DMS114 treated with DMSO at 0.1 percent for 48 hours (cell line): Measurements from ENCODE around the gene MYOCD.

Experiments used
- DNase-seq: peaks from one replicate; lab custom pipeline; 2025; ENCODE audit not compliant: unreplicated experiment; lab: John Stamatoyannopoulos, UW

The MYOCD gene

DNA sequence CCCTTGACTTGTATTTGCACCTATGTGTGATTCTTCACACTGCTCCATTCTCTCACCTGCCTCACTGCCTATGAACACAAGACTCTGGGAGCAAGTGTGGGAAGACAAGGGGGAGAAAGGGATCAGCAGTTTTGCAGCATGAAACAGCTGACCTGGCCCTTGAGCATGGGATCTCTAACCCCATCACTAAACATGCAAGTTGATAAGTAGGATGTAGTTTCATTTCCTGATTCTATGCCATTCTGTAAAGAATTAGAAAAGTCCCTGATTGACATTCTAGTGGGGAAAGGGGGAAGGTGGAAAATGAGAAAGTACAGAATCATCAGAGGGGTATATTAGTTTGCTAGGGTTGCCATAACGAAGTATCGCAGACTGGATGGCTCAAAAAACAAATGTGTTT is 25.3 kb upstream of the MYOCD start:
- no peak for DNase-seq

DNA sequence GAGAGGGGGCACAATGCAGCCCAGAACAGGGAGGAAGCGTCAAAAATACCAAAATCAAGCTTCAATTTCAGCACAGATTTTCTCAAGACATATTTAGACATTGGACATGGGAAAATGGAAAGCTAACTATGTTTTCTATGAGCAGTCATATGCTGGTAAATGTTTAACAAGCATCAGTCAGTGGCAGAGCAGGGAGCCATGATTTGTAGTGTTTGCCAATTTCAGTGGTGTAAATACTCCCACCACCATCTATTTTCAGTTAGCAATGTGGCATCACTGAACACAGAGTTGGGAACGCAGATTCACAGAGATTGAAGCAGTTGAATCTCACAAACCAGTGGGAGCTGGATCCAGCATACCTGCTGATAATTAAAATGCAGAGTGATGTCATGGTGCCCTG is 24.6 kb upstream of the MYOCD start:
- DNase-seq = no peak

DNA sequence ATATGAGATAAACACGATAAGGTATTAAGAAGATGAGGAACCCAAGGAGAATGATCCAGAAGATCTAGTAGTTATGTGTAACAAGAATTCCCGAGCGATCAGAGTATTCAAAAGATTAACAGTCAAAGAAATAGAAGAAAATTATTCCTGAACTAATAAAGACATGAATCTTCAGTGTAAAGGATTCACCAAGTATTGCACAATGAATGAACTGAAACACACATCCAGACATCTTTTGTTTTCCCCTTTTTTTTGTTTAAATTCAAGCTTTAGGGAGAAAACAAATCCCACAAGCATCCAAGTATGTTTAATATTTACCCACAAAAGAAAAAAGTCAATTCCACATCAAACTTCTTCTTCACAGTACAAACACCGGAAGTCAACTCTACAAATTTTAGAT is 23.7 kb upstream of the MYOCD start:
- no peak for DNase-seq

DNA sequence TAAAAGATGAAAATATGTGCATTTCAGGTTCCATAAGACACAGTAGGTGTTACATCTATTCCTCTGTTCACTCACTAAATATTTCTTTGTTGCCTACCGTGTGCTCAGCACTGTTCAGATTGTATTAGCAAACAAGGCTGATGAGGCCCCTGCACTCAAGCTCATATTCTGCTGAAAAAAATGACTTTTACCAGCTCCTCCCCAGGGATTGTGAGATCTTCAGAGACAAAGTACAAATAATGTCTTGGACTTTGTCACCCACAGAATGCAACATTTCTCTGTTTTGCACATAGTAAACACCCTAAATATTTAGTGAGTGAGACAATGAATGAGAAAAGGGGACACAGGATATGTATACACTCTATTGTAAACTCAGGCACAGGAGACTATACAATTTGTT is 21.9 kb upstream of the MYOCD start:
- no peak for DNase-seq

DNA sequence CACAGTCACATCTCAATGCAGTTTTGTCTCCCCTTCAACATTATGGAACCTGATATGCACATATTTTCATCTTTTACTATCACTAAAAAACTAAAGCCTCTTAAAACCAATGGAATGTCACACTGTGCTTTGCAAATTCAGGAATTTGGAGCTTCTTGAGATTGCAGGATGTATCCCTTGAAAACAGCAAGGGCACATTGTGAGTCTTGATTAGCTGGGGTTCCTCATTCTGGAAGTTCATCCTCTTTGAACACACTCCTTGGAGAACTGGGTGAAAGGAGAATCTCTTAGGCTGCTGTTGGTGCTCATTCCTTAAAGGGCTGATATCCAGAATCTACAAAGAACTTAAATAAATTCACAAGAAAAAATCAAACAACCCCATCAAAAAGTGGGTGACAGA is 21.1 kb upstream of the MYOCD start:
- DNase-seq = no peak

GRCh38 chr17:12646761-12647422 is 18.8 kb upstream of the MYOCD start:
- no peak for DNase-seq

DNA sequence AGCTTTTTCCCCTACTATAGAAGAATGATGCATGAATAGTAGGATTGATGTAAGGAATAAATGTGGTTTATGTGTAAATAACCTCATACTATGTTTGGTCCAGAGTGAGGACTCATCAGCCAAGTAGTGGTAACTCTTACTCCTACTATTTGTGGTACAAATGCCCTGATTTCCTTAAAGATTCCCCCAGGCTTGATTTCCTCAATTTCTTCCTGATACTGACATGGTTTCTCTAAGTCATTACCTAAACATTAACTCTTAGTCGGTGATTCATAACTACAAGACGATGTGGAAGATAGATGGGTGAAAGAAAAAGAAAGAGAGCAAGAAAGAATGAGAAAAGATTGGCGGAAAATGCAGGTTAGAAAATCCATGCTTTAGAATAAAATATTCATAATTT is 17.2 kb upstream of the MYOCD start:
- no peak for DNase-seq

DNA sequence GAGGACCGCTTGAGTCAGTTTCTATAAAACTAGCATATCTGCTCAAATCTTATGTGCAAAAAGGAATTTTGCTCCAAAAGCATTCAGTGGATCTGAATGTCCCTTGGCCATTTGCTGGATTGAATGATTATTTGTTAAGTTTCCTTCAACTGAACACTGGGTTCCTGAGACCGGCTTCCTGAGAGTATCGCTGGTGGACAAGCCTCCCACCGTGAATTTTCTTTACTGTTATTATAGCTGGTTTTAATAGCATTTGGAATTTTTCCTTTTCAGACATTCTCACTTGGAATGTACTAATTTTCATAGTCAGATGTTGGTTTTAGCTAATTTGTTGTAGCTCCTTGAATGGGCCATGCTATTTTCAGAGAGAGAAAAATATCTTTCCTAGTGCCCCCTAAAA is 9.8 kb upstream of the MYOCD start:
- DNase-seq = no peak

- no peak for DNase-seq
Measured at GRCh38 chr17:12656354-12656753, 9.3 kb upstream of the MYOCD start.

DNA sequence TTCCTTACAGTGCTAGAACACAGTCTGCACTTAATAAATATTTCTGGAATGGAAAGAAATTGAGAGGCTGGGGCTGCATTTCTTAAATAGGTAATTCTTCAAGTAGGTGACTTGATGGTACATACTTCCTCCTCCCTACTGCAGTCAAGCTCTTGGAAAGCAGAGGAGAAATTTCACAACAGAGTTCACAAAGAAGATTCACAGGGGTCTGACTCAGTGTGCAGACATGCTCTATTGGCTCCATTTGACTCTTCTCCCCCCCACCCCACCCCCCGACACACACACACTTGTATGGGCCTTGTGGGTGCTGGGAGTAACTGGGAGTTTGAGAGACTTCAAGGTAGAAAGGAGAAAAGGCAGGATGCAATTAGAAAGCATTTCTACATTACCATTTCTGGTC is 6.2 kb upstream of the MYOCD start:
- no peak for DNase-seq

DNA sequence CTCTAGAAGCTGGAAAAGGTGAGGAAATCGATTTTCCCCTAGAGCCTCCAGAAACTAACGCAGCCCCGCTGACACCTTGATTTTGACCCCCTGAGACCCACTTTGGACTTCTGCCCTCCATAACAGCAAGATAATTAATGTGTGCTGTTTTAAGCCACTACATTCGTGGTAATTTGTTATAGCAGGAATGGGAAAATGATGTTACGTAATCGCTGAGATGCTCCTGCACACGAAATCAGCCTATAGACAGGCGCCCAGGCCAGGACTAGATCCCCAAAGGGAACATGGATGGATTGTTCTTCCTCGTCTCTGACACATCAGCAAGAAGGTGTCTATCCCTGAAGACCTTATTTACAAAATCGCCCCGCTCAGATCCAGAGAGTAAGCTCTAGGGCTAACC is 1.4 kb upstream of the MYOCD start:
- DNase-seq = no peak

DNA sequence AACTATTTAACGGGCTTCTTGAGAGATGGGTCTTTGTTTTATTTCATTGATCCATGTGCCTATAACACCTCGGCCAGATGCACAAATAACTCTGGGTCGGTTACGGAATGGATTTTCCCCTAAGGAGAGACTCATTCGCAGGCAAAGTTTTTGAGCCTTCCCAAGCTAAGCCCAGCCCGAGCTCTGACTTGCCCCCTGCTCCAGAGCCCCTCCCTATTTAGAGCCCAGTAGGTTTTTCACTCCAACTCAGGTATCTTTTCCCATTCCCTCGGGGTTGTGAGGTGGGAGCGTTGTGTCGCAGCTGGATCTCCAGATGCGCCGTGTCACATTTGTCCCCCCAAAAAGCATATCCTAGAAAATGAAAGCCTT is 812 bp upstream of the MYOCD start:
- DNase-seq = no peak

DNA sequence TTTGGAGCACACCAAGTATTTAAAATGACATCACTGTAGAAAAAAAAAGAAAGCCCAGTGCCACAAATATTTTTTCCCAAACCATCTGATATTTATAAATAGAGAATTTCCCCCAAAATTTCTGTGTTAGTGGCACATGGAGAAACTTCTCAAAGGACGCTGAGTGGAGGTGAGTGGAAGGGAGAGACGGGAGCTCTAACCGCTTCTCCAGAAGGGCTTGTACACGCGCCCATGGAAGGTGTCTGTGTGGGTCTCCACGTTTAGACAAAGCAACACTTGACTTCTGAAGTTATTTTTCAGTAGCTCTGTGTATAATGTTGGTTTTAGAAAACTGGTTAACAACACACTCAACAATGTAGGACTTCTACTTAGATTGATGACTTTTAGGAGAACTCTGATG is 1.0 kb downstream of the MYOCD start:
- DNase-seq = no peak

DNA sequence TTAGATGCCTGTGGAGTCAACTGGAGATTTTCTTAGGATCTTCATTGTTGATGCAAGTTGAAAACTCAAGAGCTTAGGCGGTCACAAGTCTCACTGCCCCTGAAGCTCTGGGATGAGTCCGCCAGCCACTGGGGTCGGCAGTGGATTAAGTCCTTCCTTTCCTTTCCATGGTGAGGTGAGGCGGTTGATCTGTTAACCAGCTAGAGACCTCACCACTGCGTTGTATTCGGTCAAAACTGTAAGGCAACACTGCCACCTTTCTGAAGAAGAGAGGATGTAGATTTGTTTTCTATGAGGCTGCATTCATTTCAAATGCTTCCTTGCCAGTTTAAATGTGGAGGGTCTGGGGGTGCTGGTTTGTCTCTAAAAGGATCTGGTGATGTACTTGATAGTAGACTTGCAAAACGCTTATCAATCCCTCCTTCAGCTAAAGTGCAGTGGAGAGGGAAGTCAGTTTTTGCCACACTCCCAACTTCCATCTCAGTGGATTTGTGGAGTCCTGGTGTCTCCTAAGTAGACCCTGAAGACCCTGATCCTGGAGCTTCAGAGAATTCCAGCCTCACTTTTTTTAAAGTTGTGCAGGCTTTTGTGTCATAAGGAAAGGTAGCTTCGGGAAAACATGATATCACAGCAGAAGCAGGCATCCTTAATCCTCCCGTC is 1.7 kb downstream of the MYOCD start:
- DNase-seq = peak; percentile 0

DNA sequence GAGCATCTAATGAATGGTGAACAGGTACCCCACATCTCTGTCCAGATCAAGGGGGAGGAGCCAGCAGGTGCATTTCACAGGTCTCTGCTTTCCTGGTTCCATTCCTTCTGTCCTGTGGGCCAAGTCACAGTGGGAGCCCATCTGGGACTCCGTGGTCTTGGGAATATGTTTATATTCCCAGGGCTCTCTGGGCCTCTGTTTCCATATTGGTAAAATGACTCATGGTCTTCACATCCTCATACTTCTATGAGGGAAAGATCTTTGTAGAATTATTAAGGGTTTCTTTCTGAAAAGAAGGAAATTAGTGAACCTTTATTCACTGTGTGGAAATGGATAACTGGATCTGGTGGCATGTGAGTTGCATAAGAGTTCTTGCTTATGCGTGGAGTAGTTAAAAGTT is 6.2 kb downstream of the MYOCD start:
- DNase-seq = no peak

GRCh38 chr17:12672947-12673346 is 7.3 kb downstream of the MYOCD start:
- DNase-seq = no peak

DNA sequence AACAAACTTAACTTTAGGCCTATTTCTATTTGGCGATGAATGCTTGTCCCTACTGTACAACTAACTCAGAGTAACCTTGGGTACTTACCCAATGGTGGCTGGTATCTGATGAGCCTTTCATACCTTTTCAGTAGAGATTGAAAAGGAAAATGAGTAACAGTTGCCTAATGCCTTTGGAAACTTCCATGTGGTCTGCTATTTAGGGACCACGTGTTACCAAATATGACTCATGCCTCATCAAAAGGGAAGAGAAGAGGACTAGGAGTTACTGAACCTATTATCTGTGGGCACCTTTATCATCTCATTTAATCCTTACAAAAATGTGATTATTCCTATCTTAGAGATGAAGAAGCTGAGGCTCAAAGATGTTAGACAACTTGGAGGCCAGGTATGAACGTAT is 8.1 kb downstream of the MYOCD start:
- DNase-seq = no peak

GRCh38 chr17:12680407-12680897 is 14.8 kb downstream of the MYOCD start:
- no peak for DNase-seq

DNA sequence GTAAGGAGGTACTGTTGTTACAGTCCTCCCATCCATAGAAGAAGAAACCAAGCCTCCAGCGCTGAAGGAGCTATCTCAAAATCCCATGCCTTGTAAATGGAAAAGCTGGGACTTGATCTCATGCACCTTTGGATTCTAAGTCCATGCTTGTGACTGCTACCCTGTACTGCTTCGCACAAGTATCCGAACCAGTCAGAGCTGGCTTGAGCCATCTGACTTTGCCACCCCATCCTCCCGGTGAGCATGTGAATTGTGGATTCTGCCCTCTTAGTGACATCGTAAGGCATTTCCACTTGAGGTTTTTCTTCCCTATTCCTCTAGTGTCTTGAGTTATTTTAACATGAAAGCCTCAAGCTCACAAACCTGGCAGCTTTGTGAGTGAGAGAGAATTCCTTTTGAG is 15.3 kb downstream of the MYOCD start:
- DNase-seq = no peak

- DNase-seq = no peak
Measured at GRCh38 chr17:12683299-12683698, 17.6 kb downstream of the MYOCD start.

- DNase-seq = no peak
Measured at GRCh38 chr17:12686486-12686885, 20.8 kb downstream of the MYOCD start.

- DNase-seq = no peak
Measured at GRCh38 chr17:12688382-12688781, 22.7 kb downstream of the MYOCD start.

DNA sequence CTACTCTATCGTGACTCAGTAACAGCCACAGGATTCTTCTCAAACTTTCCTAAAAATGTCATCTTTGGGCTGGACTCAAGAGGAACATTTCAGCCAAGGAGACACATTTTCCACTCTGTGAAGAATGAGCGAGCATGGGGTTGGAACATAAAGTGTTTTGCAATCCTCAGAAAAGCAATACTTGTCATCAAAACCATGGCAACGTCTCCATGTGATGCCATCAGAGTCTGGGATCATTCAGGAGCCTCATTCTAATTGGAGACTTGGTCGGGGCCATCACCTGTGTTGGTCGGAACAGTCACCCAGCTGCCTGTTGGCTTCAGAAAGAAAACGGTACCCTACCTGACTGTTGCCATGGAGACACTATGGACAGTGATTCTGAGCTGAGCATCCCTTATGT is 25.5 kb downstream of the MYOCD start:
- DNase-seq = no peak
